Measurements from ENCODE around the gene PTPRD. TPM values are rescaled to one million over a fixed set of nuclear protein-coding genes. Genes with fewer than 3 reads are reported as not detected.

Gene PTPRD
- total RNA-seq, 1 donor from 2014 or later: 6.9 TPM

DNA sequence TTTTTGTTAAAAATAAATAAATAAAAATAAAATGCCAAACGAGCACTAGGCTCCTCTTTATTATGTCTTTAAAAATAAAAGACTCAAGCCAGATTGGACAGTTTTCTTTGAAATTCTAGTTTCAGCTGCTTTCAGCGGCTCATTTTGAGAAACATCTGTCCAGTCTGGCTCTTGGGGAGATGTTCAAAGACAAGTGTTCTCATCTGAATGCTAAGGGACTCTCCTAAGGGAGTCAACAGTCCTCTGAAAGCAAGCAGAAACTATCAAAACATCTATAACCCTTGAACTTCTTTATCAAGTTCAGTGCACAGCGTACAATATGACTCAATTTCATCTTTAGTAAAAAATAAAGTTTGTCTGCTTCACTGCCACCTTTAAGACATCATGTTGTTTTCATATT lies 1927.0 kb downstream of the PTPRD start:
- no peak overlapping the region for H3K4me3 ChIP-seq
- H3K27ac ChIP-seq: no peak overlapping the region
- intact Hi-C loops (cut with DNase I): loop anchor here (10.0 kb wide), 1 partner anchor 99 kb away; no protein-coding TSS in a partner anchor
- TF ChIP-seq, protein P1, sequence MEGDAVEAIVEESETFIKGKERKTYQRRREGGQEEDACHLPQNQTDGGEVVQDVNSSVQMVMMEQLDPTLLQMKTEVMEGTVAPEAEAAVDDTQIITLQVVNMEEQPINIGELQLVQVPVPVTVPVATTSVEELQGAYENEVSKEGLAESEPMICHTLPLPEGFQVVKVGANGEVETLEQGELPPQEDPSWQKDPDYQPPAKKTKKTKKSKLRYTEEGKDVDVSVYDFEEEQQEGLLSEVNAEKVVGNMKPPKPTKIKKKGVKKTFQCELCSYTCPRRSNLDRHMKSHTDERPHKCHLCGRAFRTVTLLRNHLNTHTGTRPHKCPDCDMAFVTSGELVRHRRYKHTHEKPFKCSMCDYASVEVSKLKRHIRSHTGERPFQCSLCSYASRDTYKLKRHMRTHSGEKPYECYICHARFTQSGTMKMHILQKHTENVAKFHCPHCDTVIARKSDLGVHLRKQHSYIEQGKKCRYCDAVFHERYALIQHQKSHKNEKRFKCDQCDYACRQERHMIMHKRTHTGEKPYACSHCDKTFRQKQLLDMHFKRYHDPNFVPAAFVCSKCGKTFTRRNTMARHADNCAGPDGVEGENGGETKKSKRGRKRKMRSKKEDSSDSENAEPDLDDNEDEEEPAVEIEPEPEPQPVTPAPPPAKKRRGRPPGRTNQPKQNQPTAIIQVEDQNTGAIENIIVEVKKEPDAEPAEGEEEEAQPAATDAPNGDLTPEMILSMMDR (IDR thresholded peaks at IDR 0.05): no peak
- DNase-seq (ENCODE audit: low spot score in 2 of 2): no peak
- H3K9me3 ChIP-seq: no peaks in the 10 kb centered on the region
- no peaks in the 10 kb centered on the region for H3K4me1 ChIP-seq
- H3K27me3 ChIP-seq: no peaks in the 10 kb centered on the region
- no peaks in the 10 kb centered on the region for H3K36me3 ChIP-seq

DNA sequence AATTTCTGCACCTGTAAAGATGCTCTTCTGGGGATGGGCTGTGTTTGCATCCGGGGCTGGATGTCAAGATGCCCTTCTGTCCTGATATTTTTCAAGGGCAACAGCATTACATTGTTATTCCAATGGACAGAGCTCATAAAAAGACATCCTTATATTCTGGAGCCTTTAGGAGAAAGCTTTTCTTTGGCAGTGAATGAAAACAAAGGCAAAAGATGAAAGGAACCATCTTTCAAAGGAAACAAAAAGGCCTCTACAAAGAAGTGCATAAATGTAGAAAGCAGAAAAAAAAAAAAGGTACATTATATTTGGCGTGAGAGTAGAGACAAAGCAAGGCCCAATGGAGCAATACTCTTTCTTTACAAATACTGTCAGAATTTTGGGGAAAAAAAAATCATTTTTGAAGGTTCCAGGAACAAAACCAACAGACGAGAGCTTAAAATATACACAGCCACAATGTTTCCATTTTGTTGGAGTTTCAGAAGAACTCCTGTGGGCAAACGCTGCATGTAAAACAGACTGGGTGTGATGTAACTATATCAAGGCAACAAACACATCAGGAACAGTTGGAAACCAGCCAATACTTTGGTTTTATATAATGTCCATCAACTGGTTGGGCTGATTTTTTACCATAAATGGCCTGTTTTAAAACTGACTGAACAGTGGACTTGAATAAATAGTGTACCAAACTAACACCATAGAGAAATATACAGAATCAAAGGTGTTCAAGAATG lies 1927.7 kb downstream of the PTPRD start:
- H3K27me3 ChIP-seq: no peaks in the 10 kb centered on the region
- no peaks in the 10 kb centered on the region for H3K4me1 ChIP-seq
- TF ChIP-seq, protein P1 (IDR thresholded peaks at IDR 0.05): no peak
- H3K36me3 ChIP-seq: no peaks in the 10 kb centered on the region
- DNase-seq (ENCODE audit: low spot score in 2 of 2): no peak
- H3K9me3 ChIP-seq: no peaks in the 10 kb centered on the region
- intact Hi-C loops (cut with DNase I): loop anchor here (10.0 kb wide), 1 partner anchor 100 kb away; no protein-coding TSS in a partner anchor
- no peak overlapping the region for H3K4me3 ChIP-seq
- no peak overlapping the region for H3K27ac ChIP-seq

DNA sequence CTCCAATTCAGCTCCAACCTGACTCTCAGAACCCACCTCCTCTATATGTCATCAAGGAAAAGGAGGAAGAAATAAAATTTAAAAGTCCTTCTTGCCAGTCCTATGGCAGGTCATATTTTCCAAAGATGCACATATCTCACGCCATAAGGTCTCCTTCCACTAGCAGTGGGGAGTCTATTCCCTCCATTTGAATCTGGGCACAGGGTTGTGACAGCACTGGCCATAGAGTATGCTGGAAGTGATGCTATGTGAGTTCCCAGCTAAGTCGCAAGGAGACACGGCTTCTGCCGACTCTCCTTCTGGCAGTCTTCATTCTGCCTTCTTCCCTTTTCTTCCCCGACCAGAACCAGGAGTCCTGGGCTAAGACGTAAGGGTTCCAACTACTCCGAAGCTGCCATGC lies 1929.3 kb downstream of the PTPRD start:
- H3K4me1 ChIP-seq: no peaks in the 10 kb centered on the region
- H3K36me3 ChIP-seq: no peaks in the 10 kb centered on the region
- no peaks in the 10 kb centered on the region for H3K27me3 ChIP-seq
- no peak overlapping the region for H3K27ac ChIP-seq
- TF ChIP-seq, protein P1 (IDR thresholded peaks at IDR 0.05): no peak
- intact Hi-C loops (cut with DNase I): loop anchor here (10.0 kb wide), 1 partner anchor 101 kb away; no protein-coding TSS in a partner anchor
- no peak overlapping the region for H3K4me3 ChIP-seq
- no peak for DNase-seq (ENCODE audit: low spot score in 2 of 2)
- H3K9me3 ChIP-seq: no peaks in the 10 kb centered on the region

DNA sequence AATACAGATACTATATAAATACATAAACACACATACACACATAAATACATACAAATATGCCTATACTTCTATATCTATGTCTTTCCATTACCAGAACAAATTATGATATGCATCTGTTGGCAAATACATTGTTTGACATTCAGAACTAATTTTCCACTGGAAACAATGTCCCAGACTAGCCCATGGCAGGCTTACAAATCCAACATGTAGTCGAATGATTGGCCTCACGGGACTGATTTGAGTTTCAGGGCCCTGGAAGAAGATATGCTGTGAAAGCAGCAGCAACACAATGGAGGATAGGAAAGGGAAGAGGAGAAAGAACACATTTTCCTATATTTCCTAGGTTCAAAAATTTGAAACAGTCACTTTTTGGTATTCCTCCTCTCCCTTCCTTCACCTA lies 1932.1 kb downstream of the PTPRD start:
- DNase-seq (ENCODE audit: low spot score in 2 of 2): no peak
- Histone ChIP-seq H3K36me3 (no peaks in the 10 kb centered on the region), H3K27me3 (no peaks in the 10 kb centered on the region), H3K27ac (no peak overlapping the region), H3K4me3 (no peak overlapping the region), H3K4me1 (no peaks in the 10 kb centered on the region), H3K9me3 (no peaks in the 10 kb centered on the region)
- TF ChIP-seq, protein P1 (IDR thresholded peaks at IDR 0.05): no peak
- intact Hi-C loops (cut with DNase I): loop anchor here (10.0 kb wide), 1 partner anchor 104 kb away; no protein-coding TSS in a partner anchor

DNA sequence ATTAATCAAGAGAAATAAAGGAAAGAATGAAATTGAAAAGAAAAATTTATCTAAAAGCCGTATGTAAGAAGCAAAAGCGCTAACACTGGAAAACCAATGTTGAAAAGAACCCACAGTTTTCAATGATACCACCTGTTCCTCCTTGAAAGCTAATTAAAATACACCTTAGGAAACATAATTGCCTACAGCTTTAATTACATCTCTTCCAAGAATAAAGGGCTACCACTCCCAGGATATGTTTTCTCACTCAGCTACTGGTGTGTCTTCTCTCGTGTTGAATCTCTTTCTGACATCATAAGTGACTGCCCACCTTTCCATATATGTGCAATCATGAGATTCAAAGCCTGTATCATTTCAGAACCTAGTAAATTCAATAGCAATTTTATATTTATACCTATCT lies 1932.6 kb downstream of the PTPRD start:
- H3K4me3 ChIP-seq: no peak overlapping the region
- H3K4me1 ChIP-seq: no peaks in the 10 kb centered on the region
- TF ChIP-seq, protein P1 (IDR thresholded peaks at IDR 0.05): no peak
- no peak for DNase-seq (ENCODE audit: low spot score in 2 of 2)
- no peaks in the 10 kb centered on the region for H3K36me3 ChIP-seq
- H3K27me3 ChIP-seq: no peaks in the 10 kb centered on the region
- intact Hi-C loops (cut with DNase I): loop anchor here (10.0 kb wide), 1 partner anchor 105 kb away; no protein-coding TSS in a partner anchor
- H3K27ac ChIP-seq: no peak overlapping the region
- no peaks in the 10 kb centered on the region for H3K9me3 ChIP-seq
